Activated CD8-positive, alpha-beta memory T cell treated with anti-CD3 and anti-CD28 coated beads for 4 hours (primary cell): Measurements from ENCODE around the gene KCNG4.

Source experiments
- DNase-seq, 2 donors: peaks; one replicate each; pipeline ENCODE4 v3.0.0-alpha.2; 2020; ENCODE audit warnings: low read depth in 2 of 2

The KCNG4 gene, protein sequence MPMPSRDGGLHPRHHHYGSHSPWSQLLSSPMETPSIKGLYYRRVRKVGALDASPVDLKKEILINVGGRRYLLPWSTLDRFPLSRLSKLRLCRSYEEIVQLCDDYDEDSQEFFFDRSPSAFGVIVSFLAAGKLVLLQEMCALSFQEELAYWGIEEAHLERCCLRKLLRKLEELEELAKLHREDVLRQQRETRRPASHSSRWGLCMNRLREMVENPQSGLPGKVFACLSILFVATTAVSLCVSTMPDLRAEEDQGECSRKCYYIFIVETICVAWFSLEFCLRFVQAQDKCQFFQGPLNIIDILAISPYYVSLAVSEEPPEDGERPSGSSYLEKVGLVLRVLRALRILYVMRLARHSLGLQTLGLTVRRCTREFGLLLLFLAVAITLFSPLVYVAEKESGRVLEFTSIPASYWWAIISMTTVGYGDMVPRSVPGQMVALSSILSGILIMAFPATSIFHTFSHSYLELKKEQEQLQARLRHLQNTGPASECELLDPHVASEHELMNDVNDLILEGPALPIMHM

DNA sequence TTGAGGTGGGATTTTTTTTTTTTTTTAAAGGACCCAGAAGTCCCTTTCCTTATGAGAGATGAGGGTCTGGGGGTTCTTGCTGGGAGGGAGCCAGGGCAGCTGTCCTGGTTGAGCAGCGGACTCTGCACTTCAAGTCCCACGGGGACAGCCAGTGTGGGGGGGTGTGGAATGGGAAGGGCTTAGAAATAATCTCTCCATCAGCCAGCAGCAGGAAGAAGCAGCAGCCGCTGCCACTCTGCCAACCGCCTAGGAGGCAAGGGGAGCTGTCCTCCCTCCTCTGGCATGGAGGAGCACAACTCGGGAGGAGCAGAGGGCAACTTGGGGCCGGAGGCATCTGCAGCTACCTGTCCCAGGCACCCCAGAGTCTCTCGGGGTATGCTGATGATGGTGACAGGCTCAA, at the start of gene KCNG4:
TSS of gene KCNG4 (minus strand) at position 104 of the 400 bp plus-strand sequence. CDS start 2,527 bp downstream, outside the sequence.
- no peak for DNase-seq

DNA sequence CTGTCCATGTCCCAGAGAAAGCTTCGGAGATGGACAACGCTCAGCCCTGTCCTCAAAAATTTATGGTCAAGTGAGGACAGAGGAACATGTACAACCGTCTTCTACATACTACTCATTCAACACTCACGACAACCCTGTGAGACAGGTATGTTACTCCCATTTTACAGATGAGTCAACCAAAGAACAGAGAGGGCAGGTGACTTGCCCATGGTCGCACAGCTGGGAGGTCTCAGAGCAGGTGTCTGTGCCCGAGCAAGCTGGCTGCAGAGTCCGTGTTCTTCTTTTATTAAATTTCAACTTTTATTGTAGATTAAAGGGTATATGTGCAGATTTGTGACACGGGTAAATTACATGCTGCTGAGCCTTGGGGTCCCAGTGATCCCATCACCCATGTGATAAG, 49.1 kb upstream of the KCNG4 start:
- no peak for DNase-seq

- DNase-seq = no peak
Observed at GRCh38 chr16:84286578-84287240, 46.9 kb upstream of the KCNG4 start.

DNA sequence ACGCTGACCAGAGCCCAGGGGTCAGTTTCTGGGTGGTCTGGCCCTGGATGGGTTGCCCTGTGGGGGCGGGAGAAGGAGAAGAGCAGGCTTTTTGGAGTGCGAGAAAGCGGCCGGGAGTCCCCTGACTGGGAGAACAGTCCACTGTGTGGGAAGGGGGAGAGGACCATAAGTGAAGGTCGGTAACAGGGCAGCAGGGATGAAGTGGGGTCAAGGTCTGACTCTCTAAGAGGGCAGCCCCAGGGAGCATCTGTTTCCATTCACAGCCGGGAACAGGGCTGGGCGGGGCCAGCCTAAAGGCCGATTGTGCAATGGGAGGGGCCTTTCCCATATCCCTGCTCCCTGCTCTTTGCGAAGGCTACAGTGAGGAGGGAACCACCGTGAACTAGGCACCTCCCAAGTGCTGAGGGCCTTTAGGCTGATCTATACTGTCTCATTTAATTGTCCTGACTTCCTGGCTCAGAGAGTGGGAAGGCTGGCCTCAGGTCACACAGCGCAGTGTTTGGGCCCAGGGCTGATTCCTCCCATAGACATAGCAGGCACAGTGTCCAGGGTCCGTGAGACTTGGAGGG, 44.4 kb upstream of the KCNG4 start:
- DNase-seq = no peak

- DNase-seq = no peak
Observed at GRCh38 chr16:84283314-84284153, 43.7 kb upstream of the KCNG4 start.

- DNase-seq = no peak
Observed at GRCh38 chr16:84282533-84282932, 42.7 kb upstream of the KCNG4 start.

DNA sequence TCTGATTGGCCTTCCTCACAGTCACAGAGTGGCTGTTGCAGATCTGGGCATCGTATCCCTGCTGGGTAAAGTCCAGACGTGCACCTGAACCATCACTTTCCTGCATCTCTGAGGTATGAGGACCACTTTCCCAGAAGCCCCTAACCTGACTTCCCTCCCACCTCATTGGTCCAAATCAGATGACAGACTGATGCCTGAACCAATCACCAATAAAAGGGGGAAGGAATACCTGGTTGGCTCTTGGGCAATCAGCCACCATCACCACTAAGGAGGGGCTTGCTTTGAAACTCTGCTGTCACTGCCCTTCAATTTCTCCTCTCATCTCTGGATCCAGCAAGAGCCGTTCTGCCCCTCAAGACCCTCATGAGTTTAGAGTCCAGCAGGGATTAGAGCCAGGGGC, 41.3 kb upstream of the KCNG4 start:
- DNase-seq = no peak

- no peak for DNase-seq
Observed at GRCh38 chr16:84279881-84280280, 40.1 kb upstream of the KCNG4 start.

DNA sequence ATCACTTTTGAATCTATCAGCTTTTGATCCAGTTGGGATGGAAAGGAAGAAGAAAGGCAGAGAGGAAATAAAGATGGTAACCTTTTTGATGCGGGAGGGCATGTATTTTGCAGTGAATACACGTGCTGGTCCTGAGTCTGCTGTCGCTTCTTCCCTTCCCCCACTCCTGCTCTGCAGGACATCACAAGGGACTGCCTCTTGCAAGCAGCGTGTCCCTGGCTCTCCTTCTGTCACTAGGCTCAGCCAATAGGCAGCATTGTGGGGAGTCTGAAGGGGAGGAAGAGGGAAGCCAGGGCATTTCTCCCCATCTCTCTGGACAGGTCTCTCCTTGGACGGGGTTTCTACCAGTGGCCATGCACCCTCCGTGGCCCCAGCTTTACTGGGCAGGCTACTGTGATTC, 39.2 kb upstream of the KCNG4 start:
- no peak for DNase-seq

GRCh38 chr16:84278333-84278732, 38.5 kb upstream of the KCNG4 start:
- no peak for DNase-seq

DNA sequence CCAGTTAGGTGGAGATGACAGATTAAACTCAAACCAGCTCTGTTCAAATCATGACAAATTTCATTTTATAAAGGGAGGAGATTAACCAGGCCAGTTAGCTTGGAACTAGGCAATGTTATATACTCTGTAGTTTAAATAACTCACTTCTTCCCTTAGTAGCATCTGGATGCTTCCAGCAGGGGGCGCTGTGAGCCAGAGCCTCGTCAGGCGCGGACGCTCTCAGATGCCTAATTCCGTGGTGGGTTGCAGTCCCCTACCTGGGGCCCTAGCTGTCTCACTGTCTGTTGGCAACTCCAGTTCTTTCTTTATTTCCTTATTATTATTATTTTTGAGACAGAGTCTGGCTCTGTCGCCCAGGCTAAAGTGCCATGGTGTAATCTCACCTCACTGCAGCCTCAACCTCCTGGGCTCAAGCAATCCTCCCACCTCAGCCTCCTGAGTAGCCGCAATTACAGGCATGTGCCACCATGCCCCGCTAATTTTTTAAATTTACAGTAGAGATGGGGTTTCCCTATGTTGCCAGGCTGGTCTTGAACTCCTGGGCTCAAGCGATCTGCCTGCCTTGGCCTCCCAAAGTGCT, 37.5 kb upstream of the KCNG4 start:
- peak; percentile 19 to 36 for DNase-seq

DNA sequence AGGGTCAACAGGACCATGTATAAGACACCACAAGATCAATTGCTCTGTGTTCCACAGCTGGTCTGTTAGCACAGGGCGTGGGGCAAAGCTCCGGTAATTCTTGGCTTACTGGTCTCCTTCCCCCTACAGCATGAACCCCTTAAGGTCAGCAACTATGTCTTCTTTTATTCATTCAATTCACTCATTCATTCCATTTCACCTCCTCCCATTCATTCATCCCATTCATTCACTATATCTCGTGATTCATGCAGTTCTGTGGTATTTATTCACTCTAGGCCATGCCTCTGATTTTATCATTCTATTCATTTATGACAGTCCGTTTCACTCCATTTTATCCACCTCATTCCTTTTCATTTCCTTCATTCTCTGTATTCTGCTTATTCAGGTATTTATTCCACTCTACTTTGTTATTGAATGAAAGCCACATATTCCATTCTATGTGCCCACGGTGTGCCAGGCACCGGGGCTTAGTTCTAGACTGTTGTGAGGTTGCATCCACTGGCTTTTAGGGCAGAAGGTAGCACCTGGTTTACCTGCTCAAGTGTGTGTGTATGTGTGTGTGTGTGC, 35.9 kb upstream of the KCNG4 start:
- no peak for DNase-seq

GRCh38 chr16:84274515-84274914, 34.7 kb upstream of the KCNG4 start:
- no peak for DNase-seq

- no peak for DNase-seq
Observed at GRCh38 chr16:84272740-84273320, 33.0 kb upstream of the KCNG4 start.

GRCh38 chr16:84271866-84272265, 32.1 kb upstream of the KCNG4 start:
- no peak for DNase-seq

DNA sequence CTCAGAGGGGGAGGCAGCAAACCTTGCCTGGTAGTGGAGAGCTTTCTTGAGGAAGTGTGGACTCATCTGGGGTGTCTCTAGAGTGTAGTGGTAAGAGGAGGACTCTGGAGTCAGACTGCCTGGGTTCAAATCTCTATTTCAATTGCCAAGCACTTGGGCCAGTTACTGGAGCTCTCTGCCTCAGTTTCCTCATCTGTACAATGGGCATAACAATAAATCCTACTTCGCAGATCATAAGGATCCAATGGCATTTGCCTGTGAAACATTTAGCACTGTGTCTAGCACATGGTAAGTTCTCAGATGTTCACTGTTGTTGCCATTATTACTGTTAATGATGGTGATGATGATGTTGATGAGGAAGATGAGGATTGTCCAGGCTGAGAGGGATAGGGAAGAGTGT, 31.2 kb upstream of the KCNG4 start:
- no peak for DNase-seq

DNA sequence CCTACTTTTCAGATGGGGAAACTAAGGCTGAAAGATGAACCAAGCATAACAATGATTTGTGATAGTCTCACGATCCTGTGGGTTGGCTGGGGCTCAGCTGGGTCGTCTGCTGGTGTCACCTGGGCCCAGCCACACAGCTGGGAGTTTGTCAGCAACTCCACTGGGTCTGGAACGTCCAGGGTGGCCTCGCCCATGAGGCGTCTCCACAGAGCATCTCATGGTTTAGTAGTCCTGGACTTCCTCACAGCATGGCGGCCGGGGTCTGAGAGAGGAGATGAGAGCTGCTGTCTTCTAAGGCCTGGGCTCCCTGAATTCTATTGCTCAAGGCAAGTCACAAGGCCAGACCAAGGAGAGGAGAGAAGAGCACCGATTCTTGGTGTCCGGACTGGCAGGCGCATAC, 30.7 kb upstream of the KCNG4 start:
- DNase-seq = no peak

- DNase-seq = no peak
Observed at GRCh38 chr16:84270071-84270470, 30.3 kb upstream of the KCNG4 start.

- DNase-seq = no peak
Observed at GRCh38 chr16:84268291-84269040, 28.7 kb upstream of the KCNG4 start.

DNA sequence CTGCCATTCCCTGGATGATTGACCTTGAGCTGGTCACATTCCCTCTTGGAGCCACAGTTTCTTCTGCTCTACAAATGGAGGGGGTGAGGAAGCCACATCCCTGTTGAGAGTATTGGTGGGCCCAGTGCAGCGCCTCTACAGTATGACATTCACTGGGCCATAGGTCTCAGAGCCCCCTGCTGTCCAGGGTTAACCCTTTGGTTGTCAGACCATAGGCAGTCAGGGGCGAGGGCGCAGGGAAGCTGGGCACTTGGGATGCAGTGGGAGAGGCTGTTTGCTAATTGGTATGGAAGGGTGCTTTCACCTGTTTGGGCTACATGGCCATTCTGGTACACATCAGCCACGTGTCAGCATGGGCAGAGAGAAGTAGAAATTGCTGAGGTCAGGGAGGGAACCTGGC, 27.6 kb upstream of the KCNG4 start:
- no peak for DNase-seq
